Skin epidermis (tissue), 12 donors: ENCODE measurements around the gene PTPRO.
"Not testable (repeated sequence)": the region's sequence is repeated elsewhere in the genome, so short reads cannot be mapped to it uniquely, and the experiment has no call there.

Source experiments
- H3K27ac ChIP-seq, 21 experiments: fragments of 200-600 bp; sonication (generic) in 11 of 21; one replicate each; pipeline ENCODE4 v1.5.0; 2020; ENCODE audit warnings: mild to moderate bottlenecking in 3 of 21, inconsistent platforms in 2 of 21, moderate library complexity in 2 of 21
- H3K4me3 ChIP-seq, 7 experiments: fragments of 200-600 bp; sonication (generic) in 2 of 7; one replicate each; pipeline ENCODE4 v1.5.0; 2020; ENCODE audit warnings: inconsistent platforms in 2 of 7, mild to moderate bottlenecking in 2 of 7, moderate library complexity in 1 of 7

PTPRO gene

GRCh38 chr12:15590180-15590826 lies 268.0 kb downstream of the PTPRO start:
- peak overlapping the region in 4 of 21 experiments; percentile 0 to 53 (median 18) for H3K27ac ChIP-seq
- H3K4me3 ChIP-seq = peak overlapping the region in 4 of 7 experiments; percentile 0 to 14 (median 8)

GRCh38 chr12:15591811-15592210 lies 269.5 kb downstream of the PTPRO start:
- no peak overlapping the region for H3K27ac ChIP-seq
- no peak overlapping the region for H3K4me3 ChIP-seq

GRCh38 chr12:15592934-15593333 lies 270.6 kb downstream of the PTPRO start:
- Histone ChIP-seq H3K4me3 (no peak overlapping the region), H3K27ac (no peak overlapping the region)

GRCh38 chr12:15596174-15596573 lies 273.9 kb downstream of the PTPRO start:
- no peak overlapping the region for H3K27ac ChIP-seq
- no peak overlapping the region for H3K4me3 ChIP-seq

- Histone ChIP-seq H3K4me3 (no peak overlapping the region), H3K27ac (no peak overlapping the region)
These were observed 275.0 kb downstream of the PTPRO start for GRCh38 chr12:15597125-15597830.

GRCh38 chr12:15599266-15600037 lies 277.1 kb downstream of the PTPRO start:
- Histone ChIP-seq H3K4me3 (no peak overlapping the region), H3K27ac (no peak overlapping the region)

GRCh38 chr12:15600223-15600935 lies 278.1 kb downstream of the PTPRO start:
- Histone ChIP-seq H3K27ac (no peak overlapping the region), H3K4me3 (no peak overlapping the region)

- no peak overlapping the region for H3K4me3 ChIP-seq
These were observed 279.0 kb downstream of the PTPRO start for GRCh38 chr12:15601210-15601800.

GRCh38 chr12:15602051-15602672 lies 279.9 kb downstream of the PTPRO start:
- H3K27ac ChIP-seq = no peak overlapping the region

More at GRCh38 chr12:15601210-15601800, 279.0 kb downstream of the PTPRO start:
- H3K27ac ChIP-seq = no peak overlapping the region

GRCh38 chr12:15603474-15604085 lies 281.3 kb downstream of the PTPRO start:
- no peak overlapping the region for H3K4me3 ChIP-seq
- no peak overlapping the region for H3K27ac ChIP-seq

More at GRCh38 chr12:15602051-15602672, 279.9 kb downstream of the PTPRO start:
- H3K4me3 ChIP-seq = no peak overlapping the region

- no peak overlapping the region for H3K27ac ChIP-seq
- H3K4me3 ChIP-seq = no peak overlapping the region
These were observed 283.7 kb downstream of the PTPRO start for GRCh38 chr12:15605881-15606590.

GRCh38 chr12:15608406-15608805 lies 286.1 kb downstream of the PTPRO start:
- no peak overlapping the region for H3K27ac ChIP-seq

GRCh38 chr12:15608941-15609340 lies 286.6 kb downstream of the PTPRO start:
- Histone ChIP-seq H3K27ac (no peak overlapping the region), H3K4me3 (no peak overlapping the region)

More at GRCh38 chr12:15608406-15608805, 286.1 kb downstream of the PTPRO start:
- H3K4me3 ChIP-seq = no peak overlapping the region

GRCh38 chr12:15613981-15614380 lies 291.7 kb downstream of the PTPRO start:
- no peak overlapping the region for H3K4me3 ChIP-seq

GRCh38 chr12:15616495-15616894 lies 294.2 kb downstream of the PTPRO start:
- H3K27ac ChIP-seq, H3K4me3 ChIP-seq: not testable (repeated sequence)

More at GRCh38 chr12:15613981-15614380, 291.7 kb downstream of the PTPRO start:
- no peak overlapping the region for H3K27ac ChIP-seq

GRCh38 chr12:15620741-15621539 lies 298.6 kb downstream of the PTPRO start:
- Histone ChIP-seq H3K4me3 (no peak overlapping the region), H3K27ac (peak overlapping the region in 1 of 21 experiments; percentile 5)

- no peak overlapping the region for H3K27ac ChIP-seq
- H3K4me3 ChIP-seq = no peak overlapping the region
These were observed 302.8 kb downstream of the PTPRO start for GRCh38 chr12:15625075-15625474.
